ENCODE measurements around the gene PTPRD. TPM values are rescaled to one million over a fixed set of nuclear protein-coding genes. Genes with fewer than 3 reads are reported as not detected.

Gene PTPRD
- total RNA-seq, 1 experiment from 2014 or later = 0.02 TPM

- Histone ChIP-seq H3K27ac (ENCODE audit: low read depth, low read length) (no peak overlapping the region), H3K27me3 (ENCODE audit: insufficient read depth, low read length) (no peaks in the 10 kb centered on the region), H3K9me3 (ENCODE audit: control insufficient read depth in 1 of 2, insufficient read depth in 1 of 2, low read depth in 1 of 2, low read length in 2 of 2) (peaks cover 17 to 37% of the 10 kb centered on the region in 2 experiments; a peak in 2 of 4 replicates), H3K9ac (ENCODE audit: low read length) (no peak overlapping the region), H3K4me3 (replicated peaks in 1 of 2; ENCODE audit: low read depth in 1 of 2, low read length in 2 of 2) (no peak overlapping the region), H2AFZ (ENCODE audit: low read depth, low read length, poor library complexity, severe bottlenecking) (no peak overlapping the region), H3K79me2 (ENCODE audit: insufficient read depth, low read length) (no peaks in the 10 kb centered on the region), H4K20me1 (ENCODE audit: insufficient read depth) (no peaks in the 10 kb centered on the region), H3K4me1 (ENCODE audit: control insufficient read depth in 1 of 2, insufficient read depth in 2 of 2, low read length in 2 of 2) (no peaks in the 10 kb centered on the region), H3K4me2 (ENCODE audit: low read length) (no peak overlapping the region), H3K36me3 (ENCODE audit: control insufficient read depth in 1 of 2, insufficient read depth in 2 of 2, low read length in 2 of 2) (no peaks in the 10 kb centered on the region), H3K9me2 (ENCODE audit: insufficient read depth) (no peaks in the 10 kb centered on the region)
- no TSS peak for BruUV-seq (replicated peaks)
- TF ChIP-seq EGR1 (IDR thresholded peaks at IDR 0.05; ENCODE audit: low read depth) (no peak), MAX (IDR thresholded peaks at IDR 0.05) (no peak), YY1 (IDR thresholded peaks at IDR 0.05; ENCODE audit: extremely low read depth, insufficient replicate concordance, low read depth, low read length) (no peak), CBX3 (IDR thresholded peaks at IDR 0.05; ENCODE audit: low read depth) (no peak), CEBPB (IDR thresholded peaks at IDR 0.05; ENCODE audit: low read depth) (no peak), FOSL1 (IDR thresholded peaks at IDR 0.05; ENCODE audit: low read depth) (no peak), POLR2A (IDR thresholded peaks at IDR 0.05; ENCODE audit: borderline replicate concordance, extremely low read depth, insufficient read depth, insufficient read length) (no peak), JUND (IDR thresholded peaks at IDR 0.05) (no peak), ELF1 (IDR thresholded peaks at IDR 0.05; ENCODE audit: borderline replicate concordance, low read depth) (no peak), RAD21 (IDR thresholded peaks at IDR 0.05; ENCODE audit: low read depth) (no peak), POLR2AphosphoS5 (IDR thresholded peaks at IDR 0.05; ENCODE audit: low read depth, low read length) (no peak), ATF3 (IDR thresholded peaks at IDR 0.05) (no peak), SP1 (IDR thresholded peaks at IDR 0.05; ENCODE audit: low read depth) (no peak), SIN3A (IDR thresholded peaks at IDR 0.05; ENCODE audit: low read depth) (no peak), TCF7L2 (IDR thresholded peaks at IDR 0.05; ENCODE audit: borderline replicate concordance, extremely low read depth, insufficient read depth, insufficient read length) (no peak)
- CTCF ChIA-PET = no interaction called here
- RAD21 ChIA-PET (ENCODE audit: low non-redundant PET in 1 of 2, low total read pairs in 2 of 2, uncharacterized antibody in 2 of 2, unreplicated experiment in 2 of 2) = no interaction called here
- no peak for ATAC-seq
- no peak for DNase-seq (ENCODE audit: low read depth, low spot score)
- intact Hi-C loops (cut with micrococcal nuclease) = no loop called here
- POLR2A ChIA-PET = no interaction called here
Observed at GRCh38 chr9:8715788-8716187, 1897.0 kb downstream of the PTPRD start.
